WTC11 (cell line): Measurements from ENCODE around the gene LDHD.

ENCODE experiments used
- AFF4 ChIP-seq: sonication (generic); formaldehyde crosslinking; IDR thresholded peaks from 2 replicates; pipeline ENCODE4 v1.8.1; 2023; ENCODE audit warnings: mild to moderate bottlenecking, missing genetic modification reagents, borderline replicate concordance
- CBFB ChIP-seq: sonication (generic); formaldehyde crosslinking; IDR thresholded peaks from 2 replicates; pipeline ENCODE4 v1.8.1; 2022; ENCODE audit warnings: mild to moderate bottlenecking, low read depth, missing genetic modification reagents
- CTCF ChIP-seq: fragments of 200-600 bp; IDR thresholded peaks from 2 replicates; pipeline ENCODE4 v1.8.0; 2022; ENCODE audit warnings: antibody characterized with exemption
- ETV6 ChIP-seq: sonication (generic); formaldehyde crosslinking; IDR thresholded peaks from 2 replicates; pipeline ENCODE4 v1.8.1; 2022; ENCODE audit warnings: mild to moderate bottlenecking, missing genetic modification reagents
- TCF7 ChIP-seq: sonication (generic); formaldehyde crosslinking; IDR thresholded peaks from 2 replicates; pipeline ENCODE4 v1.8.0; 2022; ENCODE audit warnings: mild to moderate bottlenecking, low read depth, missing genetic modification reagents, moderate library complexity

GRCh38 chr16:75092777-75093176 is 23.8 kb downstream of the LDHD start:
- TF ChIP-seq ETV6 (CRISPR knock-in tag) (no peak), CTCF (no peak), TCF7 (CRISPR knock-in tag) (no peak), CBFB (CRISPR knock-in tag) (no peak), AFF4 (CRISPR knock-in tag) (no peak)
